Caco-2 (cell line): ENCODE data around the gene DSCAM. TPM values are rescaled to one million over a fixed set of nuclear protein-coding genes. Genes with fewer than 3 reads are reported as not detected.

Experiments used
- BruUV-seq: library from RNA; stranded (reverse); fragments of 400-500 nt; replicated peaks from 2 replicates; lab custom pipeline; 2021; lab: Mats Ljungman, UMichigan
- CTCF ChIA-PET: fragments of 300-600 bp; sonication (Branson Sonifier 250); formaldehyde crosslinking; loops from one replicate; lab custom pipeline; 2022; ENCODE audit warnings: antibody characterized with exemption; lab: Charles Lee
- POLR2A ChIA-PET: fragments of 300-600 bp; sonication (Branson Sonifier 250); formaldehyde crosslinking; loops from one replicate; lab custom pipeline; 2022; ENCODE audit warnings: antibody characterized with exemption; lab: Charles Lee
- DNase-seq, 2 experiments: peaks; one replicate each; pipeline versions ENCODE4 v3.0.0 to v3.0.0-alpha.2; 2020 to 2022
- H3K27me3 ChIP-seq: replicated peaks from 2 replicates; pipeline ENCODE4 v1.6.0; 2011; ENCODE audit warnings: low read length; ENCODE audit not compliant: control insufficient read depth, insufficient read depth
- H3K36me3 ChIP-seq: 2 replicates; pipeline ENCODE4 v1.5.1; 2011; ENCODE audit warnings: low read length; ENCODE audit not compliant: control insufficient read depth, insufficient read depth
- H3K4me1 ChIP-seq: fragments of 250-450 bp; sonication (Bioruptor Pico); 2 replicates; pipeline ENCODE4 v1.5.1; 2020; ENCODE audit warnings: mild to moderate bottlenecking
- H3K4me3 ChIP-seq: 2 replicates; pipeline ENCODE4 v1.5.1; 2011; ENCODE audit warnings: low read depth, mild to moderate bottlenecking, control low read depth, low read length
- H3K9me3 ChIP-seq: fragments of 250-450 bp; sonication (Bioruptor Pico); 2 replicates; pipeline ENCODE4 v1.5.1; 2020; ENCODE audit warnings: mild to moderate bottlenecking, moderate library complexity
- H3K27ac Mint-ChIP-seq: one replicate; pipeline ENCODE4 v1.8.0; 2022; ENCODE audit warnings: mixed read lengths; ENCODE audit not compliant: unreplicated experiment
- H3K27me3 Mint-ChIP-seq: one replicate; pipeline ENCODE4 v1.8.0; 2022; ENCODE audit warnings: mixed read lengths; ENCODE audit not compliant: insufficient read depth, unreplicated experiment
- H3K36me3 Mint-ChIP-seq: one replicate; pipeline ENCODE4 v1.8.0; 2022; ENCODE audit warnings: mild to moderate bottlenecking, mixed read lengths; ENCODE audit not compliant: insufficient read depth, unreplicated experiment
- H3K4me1 Mint-ChIP-seq: one replicate; pipeline ENCODE4 v1.8.0; 2022; ENCODE audit warnings: low read depth, mixed read lengths; ENCODE audit not compliant: unreplicated experiment
- H3K4me3 Mint-ChIP-seq: one replicate; pipeline ENCODE4 v1.8.0; 2022; ENCODE audit warnings: mild to moderate bottlenecking, moderate library complexity, mixed read lengths; ENCODE audit not compliant: unreplicated experiment
- H3K9me3 Mint-ChIP-seq: one replicate; pipeline ENCODE4 v1.8.0; 2022; ENCODE audit warnings: mixed read lengths; ENCODE audit not compliant: unreplicated experiment
- intact Hi-C: fragments of 100-400 bp; cut with micrococcal nuclease; formaldehyde crosslinking; loops from one replicate; pipeline ENCODE4 v1.10.0; 2022; ENCODE audit not compliant: unreplicated experiment
- total RNA-seq: library from RNA; stranded (reverse); gene quantifications from 2 replicates; pipeline ENCODE4 v1.2.3, GENCODE V29; 2022
- TF ChIP-seq, protein P1 (sequence below), 2 experiments: fragments of 200-600 bp in 1 of 2; IDR thresholded peaks; 1 replicate in 1 of 2; 2 replicates in 1 of 2; pipeline versions ENCODE4 v1.5.1 to v1.8.0; 2011 to 2022; ENCODE audit warnings: antibody characterized with exemption in 1 of 2, control low read depth in 1 of 2, inconsistent platforms in 1 of 2, low read depth in 1 of 2, low read length in 1 of 2, mild to moderate bottlenecking in 1 of 2, moderate library complexity in 1 of 2; ENCODE audit not compliant: insufficient read depth in 1 of 2, severe bottlenecking in 1 of 2, unreplicated experiment in 1 of 2

The DSCAM gene
- total RNA-seq, 1 experiment from 2014 or later, result not detected

DNA sequence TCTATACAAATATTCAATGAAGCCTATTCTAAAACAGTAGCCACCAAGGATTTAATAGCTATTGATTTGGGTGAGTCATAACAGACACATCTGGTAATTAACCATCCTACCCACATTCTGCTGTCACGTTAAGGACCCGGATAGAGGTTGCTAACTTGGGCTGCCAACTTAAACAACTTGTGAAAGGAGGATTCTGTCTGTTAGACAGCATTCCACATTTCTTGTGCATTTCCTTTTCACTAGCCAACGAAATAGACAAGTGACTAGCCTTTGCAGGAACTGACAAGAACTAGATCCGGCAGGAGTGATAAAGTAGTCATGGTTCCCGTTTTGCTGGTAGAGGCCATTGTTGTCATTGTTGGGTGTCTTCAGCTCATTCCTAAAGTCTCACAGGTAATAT is 9.5 kb downstream of the DSCAM start:
- Mint-ChIP-seq H3K9me3 (no peaks in the 10 kb centered on the region), H3K36me3 (no peaks in the 10 kb centered on the region)

GRCh38 chr21:40835184-40835694 is 11.7 kb downstream of the DSCAM start:
- CTCF ChIA-PET, result no interaction called here
- Histone ChIP-seq H3K27me3 (no peaks in the 10 kb centered on the region), H3K9me3 (no peaks in the 10 kb centered on the region), H3K4me3 (no peak overlapping the region), H3K36me3 (no peaks in the 10 kb centered on the region), H3K4me1 (no peaks in the 10 kb centered on the region)
- no peaks in the 10 kb centered on the region for H3K9me3 Mint-ChIP-seq
- no peak for DNase-seq
- TF ChIP-seq, protein P1, sequence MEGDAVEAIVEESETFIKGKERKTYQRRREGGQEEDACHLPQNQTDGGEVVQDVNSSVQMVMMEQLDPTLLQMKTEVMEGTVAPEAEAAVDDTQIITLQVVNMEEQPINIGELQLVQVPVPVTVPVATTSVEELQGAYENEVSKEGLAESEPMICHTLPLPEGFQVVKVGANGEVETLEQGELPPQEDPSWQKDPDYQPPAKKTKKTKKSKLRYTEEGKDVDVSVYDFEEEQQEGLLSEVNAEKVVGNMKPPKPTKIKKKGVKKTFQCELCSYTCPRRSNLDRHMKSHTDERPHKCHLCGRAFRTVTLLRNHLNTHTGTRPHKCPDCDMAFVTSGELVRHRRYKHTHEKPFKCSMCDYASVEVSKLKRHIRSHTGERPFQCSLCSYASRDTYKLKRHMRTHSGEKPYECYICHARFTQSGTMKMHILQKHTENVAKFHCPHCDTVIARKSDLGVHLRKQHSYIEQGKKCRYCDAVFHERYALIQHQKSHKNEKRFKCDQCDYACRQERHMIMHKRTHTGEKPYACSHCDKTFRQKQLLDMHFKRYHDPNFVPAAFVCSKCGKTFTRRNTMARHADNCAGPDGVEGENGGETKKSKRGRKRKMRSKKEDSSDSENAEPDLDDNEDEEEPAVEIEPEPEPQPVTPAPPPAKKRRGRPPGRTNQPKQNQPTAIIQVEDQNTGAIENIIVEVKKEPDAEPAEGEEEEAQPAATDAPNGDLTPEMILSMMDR (IDR thresholded peaks at IDR 0.05; ENCODE audit: insufficient read depth in 1 of 2, low read depth in 1 of 2, low read length in 1 of 2, severe bottlenecking in 1 of 2, unreplicated experiment in 1 of 2), result no peak
- no peak overlapping the region for H3K4me3 Mint-ChIP-seq
- H3K4me1 Mint-ChIP-seq, result no peaks in the 10 kb centered on the region
- peaks cover 19% of the 10 kb centered on the region for H3K27me3 Mint-ChIP-seq
- H3K36me3 Mint-ChIP-seq, result no peaks in the 10 kb centered on the region
- no TSS peak for BruUV-seq
- intact Hi-C loops, result no loop called here
- POLR2A ChIA-PET, result no interaction called here
- H3K27ac Mint-ChIP-seq, result no peak overlapping the region

More for the DNA sequence above, 9.5 kb downstream of the DSCAM start:
- H3K36me3 ChIP-seq, result no peaks in the 10 kb centered on the region
- BruUV-seq, result no TSS peak
- no peak for DNase-seq
- H3K27me3 Mint-ChIP-seq, result peaks cover 31% of the 10 kb centered on the region
- POLR2A ChIA-PET, result no interaction called here
- no peak overlapping the region for H3K27ac Mint-ChIP-seq
- no peaks in the 10 kb centered on the region for H3K4me1 Mint-ChIP-seq
- intact Hi-C loops, result no loop called here
- no peak overlapping the region for H3K4me3 ChIP-seq
- H3K4me3 Mint-ChIP-seq, result no peak overlapping the region
- H3K27me3 ChIP-seq, result no peaks in the 10 kb centered on the region
- TF ChIP-seq, protein P1 (IDR thresholded peaks at IDR 0.05; ENCODE audit: insufficient read depth in 1 of 2, low read depth in 1 of 2, low read length in 1 of 2, severe bottlenecking in 1 of 2, unreplicated experiment in 1 of 2), result no peak
- no peaks in the 10 kb centered on the region for H3K9me3 ChIP-seq
- no peaks in the 10 kb centered on the region for H3K4me1 ChIP-seq
- CTCF ChIA-PET, result no interaction called here

DNA sequence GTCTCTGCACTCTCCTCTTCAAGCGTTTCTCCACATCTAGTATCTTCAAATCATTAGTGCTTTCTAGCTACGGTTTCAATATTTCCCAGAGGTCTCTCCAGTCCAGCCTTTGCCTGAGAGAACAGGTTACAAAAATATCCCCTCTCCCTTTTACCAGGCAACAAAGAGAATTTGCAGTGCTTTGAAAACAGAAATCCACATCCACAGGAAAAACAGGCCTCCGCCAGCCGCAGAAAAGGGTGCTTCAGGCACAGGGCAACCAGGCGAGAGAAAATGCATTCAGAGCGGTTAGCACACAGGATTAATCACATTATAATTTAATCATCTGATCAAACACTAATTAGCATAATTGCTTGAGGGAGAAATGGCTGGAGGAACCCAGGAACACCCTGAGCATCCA is 13.8 kb downstream of the DSCAM start:
- no peaks in the 10 kb centered on the region for H3K9me3 ChIP-seq
- ChIA-PET POLR2A (no interaction called here), CTCF (no interaction called here)
- no peaks in the 10 kb centered on the region for H3K36me3 ChIP-seq
- no peak overlapping the region for H3K4me3 ChIP-seq
- TF ChIP-seq, protein P1 (IDR thresholded peaks at IDR 0.05; ENCODE audit: insufficient read depth in 1 of 2, low read depth in 1 of 2, low read length in 1 of 2, severe bottlenecking in 1 of 2, unreplicated experiment in 1 of 2), result no peak
- BruUV-seq, result no TSS peak
- Mint-ChIP-seq H3K4me3 (no peak overlapping the region), H3K36me3 (no peaks in the 10 kb centered on the region), H3K4me1 (no peaks in the 10 kb centered on the region), H3K9me3 (no peaks in the 10 kb centered on the region), H3K27ac (no peak overlapping the region), H3K27me3 (peaks cover 17% of the 10 kb centered on the region)
- no peaks in the 10 kb centered on the region for H3K27me3 ChIP-seq
- no peak for DNase-seq
- intact Hi-C loops, result no loop called here
- no peaks in the 10 kb centered on the region for H3K4me1 ChIP-seq
